Measurements from ENCODE around the gene RIIAD1.

Gene RIIAD1

DNA sequence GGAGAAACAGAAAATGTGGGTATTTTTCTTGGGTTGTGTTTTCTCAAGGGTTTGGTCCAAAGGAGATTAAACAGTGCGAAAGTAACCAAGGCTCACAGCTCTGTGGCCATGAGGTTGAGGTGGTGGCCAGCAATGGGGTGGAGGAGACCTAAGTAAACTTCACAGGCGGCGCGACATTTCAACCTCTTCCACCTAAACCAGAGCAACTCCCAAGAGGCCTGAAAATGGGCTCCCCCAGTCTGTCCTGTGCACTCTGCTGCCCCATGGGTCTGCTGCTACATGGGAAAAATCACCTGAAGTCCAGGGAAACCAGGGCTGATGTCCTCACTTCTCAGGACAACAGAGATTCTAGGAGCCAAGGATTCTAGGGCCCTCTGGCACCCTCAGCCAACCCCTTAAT, 17.1 kb upstream of the RIIAD1 start:
- no peak overlapping the region for H3K4me3 ChIP-seq (replicated peaks; ENCODE audit: insufficient read depth, low read length)
- no peak for TF ChIP-seq SPI1 (IDR thresholded peaks at IDR 0.05; ENCODE audit: borderline replicate concordance, low read depth)
- TF ChIP-seq GABPA (IDR thresholded peaks at IDR 0.05; ENCODE audit: low read depth) = no peak
- no peak for TF ChIP-seq POLR2AphosphoS5 (IDR thresholded peaks at IDR 0.05; ENCODE audit: low read depth)
- TF ChIP-seq CTCF (IDR thresholded peaks at IDR 0.05; ENCODE audit: insufficient read depth, low read length) = no peak
- TF ChIP-seq, protein P1, sequence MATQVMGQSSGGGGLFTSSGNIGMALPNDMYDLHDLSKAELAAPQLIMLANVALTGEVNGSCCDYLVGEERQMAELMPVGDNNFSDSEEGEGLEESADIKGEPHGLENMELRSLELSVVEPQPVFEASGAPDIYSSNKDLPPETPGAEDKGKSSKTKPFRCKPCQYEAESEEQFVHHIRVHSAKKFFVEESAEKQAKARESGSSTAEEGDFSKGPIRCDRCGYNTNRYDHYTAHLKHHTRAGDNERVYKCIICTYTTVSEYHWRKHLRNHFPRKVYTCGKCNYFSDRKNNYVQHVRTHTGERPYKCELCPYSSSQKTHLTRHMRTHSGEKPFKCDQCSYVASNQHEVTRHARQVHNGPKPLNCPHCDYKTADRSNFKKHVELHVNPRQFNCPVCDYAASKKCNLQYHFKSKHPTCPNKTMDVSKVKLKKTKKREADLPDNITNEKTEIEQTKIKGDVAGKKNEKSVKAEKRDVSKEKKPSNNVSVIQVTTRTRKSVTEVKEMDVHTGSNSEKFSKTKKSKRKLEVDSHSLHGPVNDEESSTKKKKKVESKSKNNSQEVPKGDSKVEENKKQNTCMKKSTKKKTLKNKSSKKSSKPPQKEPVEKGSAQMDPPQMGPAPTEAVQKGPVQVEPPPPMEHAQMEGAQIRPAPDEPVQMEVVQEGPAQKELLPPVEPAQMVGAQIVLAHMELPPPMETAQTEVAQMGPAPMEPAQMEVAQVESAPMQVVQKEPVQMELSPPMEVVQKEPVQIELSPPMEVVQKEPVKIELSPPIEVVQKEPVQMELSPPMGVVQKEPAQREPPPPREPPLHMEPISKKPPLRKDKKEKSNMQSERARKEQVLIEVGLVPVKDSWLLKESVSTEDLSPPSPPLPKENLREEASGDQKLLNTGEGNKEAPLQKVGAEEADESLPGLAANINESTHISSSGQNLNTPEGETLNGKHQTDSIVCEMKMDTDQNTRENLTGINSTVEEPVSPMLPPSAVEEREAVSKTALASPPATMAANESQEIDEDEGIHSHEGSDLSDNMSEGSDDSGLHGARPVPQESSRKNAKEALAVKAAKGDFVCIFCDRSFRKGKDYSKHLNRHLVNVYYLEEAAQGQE (IDR thresholded peaks at IDR 0.05; ENCODE audit: insufficient replicate concordance, low read depth) = no peak
- no peak overlapping the region for H3K27ac ChIP-seq (replicated peaks)

DNA sequence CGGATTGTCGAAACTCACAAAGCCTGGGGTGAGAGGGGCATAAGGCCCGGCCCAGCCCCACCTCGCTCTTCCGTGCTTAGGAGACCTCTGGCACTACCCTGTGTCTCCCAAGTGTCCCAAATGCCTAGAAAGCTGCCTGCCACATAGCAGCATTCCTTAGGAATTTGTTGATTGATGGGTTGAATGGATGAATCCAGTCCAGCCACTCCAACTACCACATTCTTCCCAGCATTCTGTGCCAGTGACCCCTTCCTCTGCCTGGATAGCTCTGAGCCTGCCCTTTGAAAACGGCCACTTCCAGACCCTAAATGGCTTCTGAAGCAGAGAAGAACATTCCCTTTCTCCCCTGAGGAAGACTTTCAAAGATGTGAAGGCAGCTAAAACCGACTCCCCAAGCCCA, 16.2 kb upstream of the RIIAD1 start:
- no peak overlapping the region for H3K4me3 ChIP-seq (replicated peaks; ENCODE audit: insufficient read depth, low read length)
- no peak for TF ChIP-seq GABPA (IDR thresholded peaks at IDR 0.05; ENCODE audit: low read depth)
- TF ChIP-seq SPI1 (IDR thresholded peaks at IDR 0.05; ENCODE audit: borderline replicate concordance, low read depth) = no peak
- TF ChIP-seq, protein P1 (IDR thresholded peaks at IDR 0.05; ENCODE audit: insufficient replicate concordance, low read depth) = no peak
- no peak for TF ChIP-seq CTCF (IDR thresholded peaks at IDR 0.05; ENCODE audit: insufficient read depth, low read length)
- no peak for TF ChIP-seq POLR2AphosphoS5 (IDR thresholded peaks at IDR 0.05; ENCODE audit: low read depth)
- no peak overlapping the region for H3K27ac ChIP-seq (replicated peaks)
- DNase-seq (ENCODE audit: low read depth in 1 of 2, low spot score in 1 of 2) = no peak
- H3K27me3 ChIP-seq (ENCODE audit: insufficient read depth, poor library complexity, severe bottlenecking) = no peaks in the 10 kb centered on the region

More for the DNA sequence above, 17.1 kb upstream of the RIIAD1 start:
- no peak for DNase-seq (ENCODE audit: low read depth in 1 of 2, low spot score in 1 of 2)
- H3K27me3 ChIP-seq (ENCODE audit: insufficient read depth, poor library complexity, severe bottlenecking) = no peaks in the 10 kb centered on the region

DNA sequence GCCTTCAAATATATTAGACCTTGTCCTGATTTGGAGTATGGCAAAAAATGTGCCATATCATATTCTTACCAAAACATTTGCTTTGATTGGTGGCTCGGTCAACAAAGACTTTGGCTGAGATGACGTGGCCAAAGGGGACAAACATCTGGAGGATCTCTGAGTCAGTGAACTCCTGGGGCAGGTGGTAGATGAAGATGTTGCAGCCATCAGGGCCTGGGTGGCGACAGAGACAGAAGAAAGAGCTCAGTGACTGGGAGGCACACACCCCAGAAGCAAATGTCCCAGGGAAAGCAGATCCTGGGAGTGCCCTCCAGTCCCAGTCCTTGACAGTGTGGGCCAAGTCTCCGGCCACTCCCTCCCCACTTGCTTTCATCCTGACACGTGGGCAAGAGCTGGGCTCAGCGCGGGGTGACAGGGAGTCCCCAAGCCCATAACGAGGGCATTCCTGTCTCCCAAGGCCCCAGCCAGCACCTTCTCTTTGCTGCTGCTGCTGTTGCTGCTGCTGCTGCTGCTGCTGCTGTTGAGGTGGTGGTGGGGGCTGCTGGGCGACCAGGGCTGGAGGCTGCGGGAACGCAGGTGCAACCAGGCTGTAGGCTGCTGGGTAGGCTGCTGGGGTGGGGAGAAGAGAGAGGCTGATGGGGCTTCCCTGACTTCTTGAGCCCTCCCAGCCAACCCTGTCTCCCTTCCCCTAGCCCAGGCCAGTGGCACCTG, 15.4 kb upstream of the RIIAD1 start:
- Histone ChIP-seq H3K27ac (replicated peaks) (no peak overlapping the region), H3K4me3 (replicated peaks; ENCODE audit: insufficient read depth, low read length) (no peak overlapping the region), H3K27me3 (ENCODE audit: insufficient read depth, poor library complexity, severe bottlenecking) (no peaks in the 10 kb centered on the region)
- no peak for TF ChIP-seq POLR2AphosphoS5 (IDR thresholded peaks at IDR 0.05; ENCODE audit: low read depth)
- no peak for DNase-seq (ENCODE audit: low read depth in 1 of 2, low spot score in 1 of 2)

DNA sequence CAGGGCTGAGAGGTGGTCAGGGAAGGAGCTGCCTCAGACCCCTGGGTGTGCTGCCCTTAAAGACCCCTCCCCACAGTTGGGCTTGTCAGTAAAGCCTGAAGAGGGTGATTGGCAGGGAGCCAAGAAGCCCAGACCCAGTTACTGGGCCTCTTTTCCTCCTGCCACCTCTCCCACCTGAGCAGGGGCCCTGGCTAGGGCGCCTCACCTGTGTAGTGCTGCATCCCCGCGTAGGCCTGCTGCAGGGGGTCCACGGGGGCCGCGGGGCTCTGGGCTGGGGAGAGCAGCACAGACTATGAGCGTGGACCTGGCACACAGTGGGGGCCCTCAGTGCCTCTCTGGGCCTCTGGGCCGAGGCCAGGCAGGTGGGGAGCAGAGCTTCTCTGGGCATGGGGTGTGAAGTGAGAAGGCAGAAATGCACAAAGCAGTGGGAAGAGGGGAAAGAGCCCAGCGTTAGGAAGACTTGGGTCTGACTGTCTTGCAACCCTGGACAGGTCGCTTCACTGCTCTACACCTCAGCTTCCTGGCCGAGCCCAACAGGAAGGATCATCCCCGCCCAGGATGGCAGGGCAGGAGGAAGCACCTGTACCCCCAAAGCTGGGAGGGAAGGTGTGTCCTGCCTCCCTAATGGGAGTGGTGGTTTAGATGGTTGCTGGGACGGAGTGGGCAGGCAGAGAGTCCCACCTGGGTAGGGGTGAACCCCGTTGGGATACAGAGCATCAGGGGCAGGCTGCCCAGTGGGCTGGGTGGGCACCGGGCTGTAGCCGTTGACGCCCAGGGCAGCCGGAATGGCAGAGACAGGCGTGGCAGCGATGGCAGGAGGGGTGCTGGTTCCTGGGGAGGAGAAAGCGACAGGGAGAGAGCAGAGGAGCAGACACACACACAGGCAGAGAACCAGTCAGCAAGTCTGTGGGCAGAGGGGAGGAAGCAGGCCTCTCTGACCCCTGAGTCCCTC, 14.6 kb upstream of the RIIAD1 start:
- no peaks in the 10 kb centered on the region for H3K27me3 ChIP-seq (ENCODE audit: insufficient read depth, poor library complexity, severe bottlenecking)
- DNase-seq (ENCODE audit: low read depth in 1 of 2, low spot score in 1 of 2) = no peak
- TF ChIP-seq CTCF (IDR thresholded peaks at IDR 0.05; ENCODE audit: insufficient read depth, low read length) = no peak
- no peak for TF ChIP-seq GABPA (IDR thresholded peaks at IDR 0.05; ENCODE audit: low read depth)
- no peak for TF ChIP-seq SPI1 (IDR thresholded peaks at IDR 0.05; ENCODE audit: borderline replicate concordance, low read depth)
- TF ChIP-seq, protein P1 (IDR thresholded peaks at IDR 0.05; ENCODE audit: insufficient replicate concordance, low read depth) = no peak
- no peak for TF ChIP-seq POLR2AphosphoS5 (IDR thresholded peaks at IDR 0.05; ENCODE audit: low read depth)
- no peak overlapping the region for H3K4me3 ChIP-seq (replicated peaks; ENCODE audit: insufficient read depth, low read length)
- no peak overlapping the region for H3K27ac ChIP-seq (replicated peaks)

Data from HL-60 (cell line).